GM12878 (cell line): ENCODE data around the gene NTMT2. TPM values are rescaled to one million over a fixed set of nuclear protein-coding genes. Genes with fewer than 3 reads are reported as not detected.

ENCODE experiments used
- ATAC-seq: fragments of 200-7000 bp; cut with Tn5 transposase; 3 replicates; pipeline ENCODE4 v1.9.1; 2020; ENCODE audit warnings: mild to moderate bottlenecking, moderate library complexity
- BruUV-seq: library from RNA; stranded (reverse); fragments of 400-500 nt; replicated peaks from 2 replicates; lab custom pipeline; 2021; lab: Mats Ljungman, UMichigan
- CTCF ChIA-PET: fragments of 300-600 bp; sonication (Branson Sonifier 250); formaldehyde crosslinking; extraction: SDS; loops from one replicate; lab custom pipeline; 2021; ENCODE audit warnings: inconsistent platforms; lab: Yijun Ruan, JAX
- POLR2A ChIA-PET: fragments of 350-600 bp; formaldehyde crosslinking; extraction: SDS; loops from one replicate; lab custom pipeline; 2021; ENCODE audit warnings: inconsistent platforms; lab: Charles Lee
- RAD21 ChIA-PET: fragments of 300-600 bp; sonication (Branson Sonifier 250); formaldehyde crosslinking; loops from one replicate; lab custom pipeline; 2023; ENCODE audit warnings: antibody characterized with exemption; ENCODE audit not compliant: unreplicated experiment; lab: Charles Lee
- SMC1A ChIA-PET: fragments of 300-600 bp; sonication (Branson Sonifier 250); formaldehyde crosslinking; loops from one replicate; lab custom pipeline; 2023; ENCODE audit not compliant: unreplicated experiment, uncharacterized antibody; lab: Charles Lee
- DNase-seq: peaks from one replicate; pipeline ENCODE4 v3.0.0-alpha.2; 2011; ENCODE audit warnings: low read depth, low spot score
- FAIRE-seq: peaks from 3 replicates; lab custom pipeline; 2011; peaks lifted over from hg19 to GRCh38; lab: Jason Lieb, UNC
- H2AFZ ChIP-seq: 2 replicates; pipeline ENCODE4 v1.6.0; 2011; ENCODE audit warnings: low read depth, low read length, control low read depth; ENCODE audit not compliant: control insufficient read depth
- H3K27ac ChIP-seq: 2 replicates; pipeline ENCODE4 v1.5.1; 2011; ENCODE audit warnings: control low read depth; ENCODE audit not compliant: control insufficient read depth, insufficient read depth
- H3K27me3 ChIP-seq, 2 experiments: replicated peaks in 1 of 2; 2 replicates each; pipeline versions ENCODE4 v1.6.0 to v1.6.1; 2011; ENCODE audit warnings: low read length in 1 of 2; ENCODE audit not compliant: control insufficient read depth in 2 of 2, insufficient read depth in 2 of 2
- H3K36me3 ChIP-seq, 2 experiments: 2 replicates each; pipeline ENCODE4 v1.5.1; 2011; ENCODE audit warnings: low read length in 1 of 2; ENCODE audit not compliant: control insufficient read depth in 2 of 2, insufficient read depth in 2 of 2
- H3K4me1 ChIP-seq: 2 replicates; pipeline ENCODE4 v1.6.1; 2011; ENCODE audit warnings: mild to moderate bottlenecking, low read length, moderate library complexity, mixed read lengths; ENCODE audit not compliant: control insufficient read depth, insufficient read depth
- H3K4me2 ChIP-seq: 2 replicates; pipeline ENCODE4 v1.6.0; 2011; ENCODE audit warnings: control low read depth; ENCODE audit not compliant: control insufficient read depth, insufficient read depth
- H3K4me3 ChIP-seq: fragments of 200-600 bp; sonication (generic); 2 replicates; pipeline ENCODE4 v1.5.1; 2016
- H3K79me2 ChIP-seq: 2 replicates; pipeline ENCODE4 v1.6.0; 2011; ENCODE audit warnings: low read length; ENCODE audit not compliant: control insufficient read depth, insufficient read depth
- H3K9ac ChIP-seq: 2 replicates; pipeline ENCODE4 v1.8.0; 2011; ENCODE audit warnings: low read length, control low read depth, mixed read lengths; ENCODE audit not compliant: control insufficient read depth, insufficient read depth
- H3K9me3 ChIP-seq: replicated peaks from 3 replicates; pipeline ENCODE4 v1.5.1; 2011; ENCODE audit warnings: mild to moderate bottlenecking, low read length; ENCODE audit not compliant: control insufficient read depth, insufficient read depth
- H4K20me1 ChIP-seq: 2 replicates; pipeline ENCODE4 v1.6.0; 2011; ENCODE audit not compliant: control insufficient read depth, insufficient read depth
- BACH1 ChIP-seq: fragments of 450-650 bp; IDR thresholded peaks from 2 replicates; pipeline ENCODE4 v1.6.1; 2017; ENCODE audit warnings: mild to moderate bottlenecking, borderline replicate concordance
- TBL1XR1 ChIP-seq: IDR thresholded peaks from 2 replicates; pipeline ENCODE4 v1.6.1; 2012; ENCODE audit warnings: low read depth, low read length, improper control_type of control experiment
- YY1 ChIP-seq: IDR thresholded peaks from 2 replicates; pipeline ENCODE4 v1.6.1; 2011; ENCODE audit warnings: low read depth, mild to moderate bottlenecking, low read length
- ZNF207 ChIP-seq: fragments of 450-650 bp; IDR thresholded peaks from 2 replicates; pipeline ENCODE4 v1.6.1; 2014; ENCODE audit warnings: antibody characterized with exemption, mild to moderate bottlenecking, borderline replicate concordance
- ZNF217 ChIP-seq: fragments of 450-650 bp; IDR thresholded peaks from 2 replicates; pipeline ENCODE4 v1.6.1; 2017; ENCODE audit warnings: antibody characterized with exemption, mild to moderate bottlenecking
- WGBS: methylation state at CpG from one replicate; pipeline ENCODE4 v1.1.6; 2016; ENCODE audit warnings: low lambda C conversion rate; ENCODE audit not compliant: insufficient replicate concordance, insufficient coverage; ENCODE audit errors: missing lambda C conversion rate; 5-methylcytosine and 5-hydroxymethylcytosine counted together
- in situ Hi-C: fragments of 300-500 bp; cut with MboI; formaldehyde crosslinking; loops from 9 replicates; pipeline ENCODE4 v1.14.3; 2018; ENCODE audit warnings: mixed read lengths
- intact Hi-C: fragments of 100-400 bp; cut with micrococcal nuclease; formaldehyde crosslinking; loops from one replicate; pipeline ENCODE4 v1.14.2; 2022; ENCODE audit not compliant: unreplicated experiment
- polyA plus RNA-seq, 11 experiments: library from polyadenylated mRNA; depleted of rRNA in 4 of 11; unstranded in 6 of 11; stranded (reverse) in 5 of 11; fragments of >200 nt; fragmentation: Nextera tagmentation in 4 of 11; fragmentation: Illumina TruSeq in 1 of 11; extraction: Ambion mirVana in 4 of 11; extraction: Trizol in 1 of 11; gene quantifications; 1 replicate in 1 of 11; 2 replicates in 10 of 11; pipeline versions ENCODE4 v1.2.1 to v1.2.3, GENCODE V29; 2011 to 2016; ENCODE audit warnings: inconsistent platforms in 2 of 11, missing spikeins in 2 of 11, low read depth in 1 of 11
- total RNA-seq, 4 experiments: library from RNA; depleted of rRNA in 3 of 4; stranded (reverse); fragments of >200 nt in 3 of 4; fragmentation: Illumina TruSeq in 1 of 4; extraction: Trizol in 1 of 4; gene quantifications; 2 replicates each; pipeline versions ENCODE4 v1.2.1 to v1.2.3, GENCODE V29; 2013 to 2021
- TF ChIP-seq, protein P1 (sequence below): fragments of 450-650 bp; conservative IDR thresholded peaks from 2 replicates; pipeline ENCODE4 v1.6.1; 2017; ENCODE audit warnings: mild to moderate bottlenecking, moderate library complexity
- TF ChIP-seq, protein P2 (sequence below): IDR thresholded peaks from 2 replicates; pipeline ENCODE4 v1.6.1; 2012; ENCODE audit warnings: improper control_type of control experiment, low read depth, low read length; ENCODE audit not compliant: insufficient replicate concordance

Gene NTMT2
- total and polyA plus RNA-seq, 10 of the 15 experiments (the other 5 are each of a cell fraction or from before 2014, with no cell fraction given), result not detected

DNA sequence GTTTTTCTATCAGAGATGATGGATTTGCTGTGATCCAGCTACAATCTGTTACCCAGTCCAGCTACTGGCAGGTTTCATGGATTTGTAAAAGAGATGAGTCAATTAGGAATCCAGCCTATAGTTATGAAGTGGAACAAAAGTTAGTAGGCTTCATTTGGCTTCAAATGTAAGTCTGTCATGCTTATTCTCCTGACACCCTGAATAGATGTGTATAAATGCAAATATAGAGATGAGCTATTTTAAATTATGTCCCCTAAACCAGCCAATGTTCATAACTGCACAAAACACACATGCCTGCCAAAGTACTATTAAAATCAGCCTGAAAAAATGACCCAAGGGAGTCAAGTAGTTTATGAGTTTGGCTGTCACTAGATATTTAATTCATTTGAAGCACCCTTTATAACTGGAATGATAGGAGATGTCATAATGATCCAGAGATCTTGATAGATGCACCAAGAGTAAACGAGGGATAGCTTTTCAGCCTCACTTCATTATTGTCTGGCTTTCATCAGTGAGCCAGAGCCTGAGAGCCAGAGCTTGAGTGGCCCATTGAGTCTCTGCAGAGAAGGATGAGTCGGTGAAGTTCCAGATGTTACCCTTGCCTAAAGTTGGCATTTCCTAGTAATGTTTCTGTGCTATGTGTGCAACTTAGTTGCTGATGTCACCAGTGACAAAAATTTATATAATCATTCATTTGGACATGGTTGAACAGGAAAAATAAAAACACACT is 11.8 kb upstream of the NTMT2 start:
- ChIA-PET SMC1A (interaction anchor here (1.1 to 2.1 kb wide), 5 partner anchors 10 to 48 kb away, joined by 3 to 6 read pairs (median 4); no protein-coding TSS in a partner anchor), RAD21 (interaction anchor here (0.6 kb wide), 1 partner anchor 470 kb away, joined by 3 read pairs; no protein-coding TSS in a partner anchor), POLR2A (interaction anchor here (0.6 kb wide), 1 partner anchor 558 kb away, joined by 3 read pairs; no protein-coding TSS in a partner anchor), CTCF (no interaction called here)
- H3K36me3 ChIP-seq, result no peaks in the 10 kb centered on the region
- H2AFZ ChIP-seq, result no peak overlapping the region
- FAIRE-seq (no peak), DNase-seq (no peak), ATAC-seq (no peak)
- no peaks in the 10 kb centered on the region for H3K79me2 ChIP-seq
- H4K20me1 ChIP-seq, result no peaks in the 10 kb centered on the region
- no peak overlapping the region for H3K4me3 ChIP-seq
- no peak overlapping the region for H3K4me2 ChIP-seq
- no peak for TF ChIP-seq YY1
- TF ChIP-seq TBL1XR1, result no peak
- TF ChIP-seq, protein P1, sequence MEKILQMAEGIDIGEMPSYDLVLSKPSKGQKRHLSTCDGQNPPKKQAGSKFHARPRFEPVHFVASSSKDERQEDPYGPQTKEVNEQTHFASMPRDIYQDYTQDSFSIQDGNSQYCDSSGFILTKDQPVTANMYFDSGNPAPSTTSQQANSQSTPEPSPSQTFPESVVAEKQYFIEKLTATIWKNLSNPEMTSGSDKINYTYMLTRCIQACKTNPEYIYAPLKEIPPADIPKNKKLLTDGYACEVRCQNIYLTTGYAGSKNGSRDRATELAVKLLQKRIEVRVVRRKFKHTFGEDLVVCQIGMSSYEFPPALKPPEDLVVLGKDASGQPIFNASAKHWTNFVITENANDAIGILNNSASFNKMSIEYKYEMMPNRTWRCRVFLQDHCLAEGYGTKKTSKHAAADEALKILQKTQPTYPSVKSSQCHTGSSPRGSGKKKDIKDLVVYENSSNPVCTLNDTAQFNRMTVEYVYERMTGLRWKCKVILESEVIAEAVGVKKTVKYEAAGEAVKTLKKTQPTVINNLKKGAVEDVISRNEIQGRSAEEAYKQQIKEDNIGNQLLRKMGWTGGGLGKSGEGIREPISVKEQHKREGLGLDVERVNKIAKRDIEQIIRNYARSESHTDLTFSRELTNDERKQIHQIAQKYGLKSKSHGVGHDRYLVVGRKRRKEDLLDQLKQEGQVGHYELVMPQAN, result no peak
- TF ChIP-seq, protein P2, sequence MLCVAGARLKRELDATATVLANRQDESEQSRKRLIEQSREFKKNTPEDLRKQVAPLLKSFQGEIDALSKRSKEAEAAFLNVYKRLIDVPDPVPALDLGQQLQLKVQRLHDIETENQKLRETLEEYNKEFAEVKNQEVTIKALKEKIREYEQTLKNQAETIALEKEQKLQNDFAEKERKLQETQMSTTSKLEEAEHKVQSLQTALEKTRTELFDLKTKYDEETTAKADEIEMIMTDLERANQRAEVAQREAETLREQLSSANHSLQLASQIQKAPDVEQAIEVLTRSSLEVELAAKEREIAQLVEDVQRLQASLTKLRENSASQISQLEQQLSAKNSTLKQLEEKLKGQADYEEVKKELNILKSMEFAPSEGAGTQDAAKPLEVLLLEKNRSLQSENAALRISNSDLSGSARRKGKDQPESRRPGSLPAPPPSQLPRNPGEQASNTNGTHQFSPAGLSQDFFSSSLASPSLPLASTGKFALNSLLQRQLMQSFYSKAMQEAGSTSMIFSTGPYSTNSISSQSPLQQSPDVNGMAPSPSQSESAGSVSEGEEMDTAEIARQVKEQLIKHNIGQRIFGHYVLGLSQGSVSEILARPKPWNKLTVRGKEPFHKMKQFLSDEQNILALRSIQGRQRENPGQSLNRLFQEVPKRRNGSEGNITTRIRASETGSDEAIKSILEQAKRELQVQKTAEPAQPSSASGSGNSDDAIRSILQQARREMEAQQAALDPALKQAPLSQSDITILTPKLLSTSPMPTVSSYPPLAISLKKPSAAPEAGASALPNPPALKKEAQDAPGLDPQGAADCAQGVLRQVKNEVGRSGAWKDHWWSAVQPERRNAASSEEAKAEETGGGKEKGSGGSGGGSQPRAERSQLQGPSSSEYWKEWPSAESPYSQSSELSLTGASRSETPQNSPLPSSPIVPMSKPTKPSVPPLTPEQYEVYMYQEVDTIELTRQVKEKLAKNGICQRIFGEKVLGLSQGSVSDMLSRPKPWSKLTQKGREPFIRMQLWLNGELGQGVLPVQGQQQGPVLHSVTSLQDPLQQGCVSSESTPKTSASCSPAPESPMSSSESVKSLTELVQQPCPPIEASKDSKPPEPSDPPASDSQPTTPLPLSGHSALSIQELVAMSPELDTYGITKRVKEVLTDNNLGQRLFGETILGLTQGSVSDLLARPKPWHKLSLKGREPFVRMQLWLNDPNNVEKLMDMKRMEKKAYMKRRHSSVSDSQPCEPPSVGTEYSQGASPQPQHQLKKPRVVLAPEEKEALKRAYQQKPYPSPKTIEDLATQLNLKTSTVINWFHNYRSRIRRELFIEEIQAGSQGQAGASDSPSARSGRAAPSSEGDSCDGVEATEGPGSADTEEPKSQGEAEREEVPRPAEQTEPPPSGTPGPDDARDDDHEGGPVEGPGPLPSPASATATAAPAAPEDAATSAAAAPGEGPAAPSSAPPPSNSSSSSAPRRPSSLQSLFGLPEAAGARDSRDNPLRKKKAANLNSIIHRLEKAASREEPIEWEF, result no peak
- no peak for TF ChIP-seq BACH1
- no peak for TF ChIP-seq ZNF207
- TF ChIP-seq ZNF217, result no peak
- intact Hi-C loops, result no loop called here
- WGBS, result 50% methylated on average over 2 of the region's 2 CpGs
- no peaks in the 10 kb centered on the region for H3K9me3 ChIP-seq
- H3K27me3 ChIP-seq, result no peaks in the 10 kb centered on the region
- no TSS peak for BruUV-seq
- H3K9ac ChIP-seq, result no peak overlapping the region
- no peaks in the 10 kb centered on the region for H3K4me1 ChIP-seq
- no peak overlapping the region for H3K27ac ChIP-seq
- in situ Hi-C loops, result no loop called here
